ENCODE data around the gene DHX29.

Gene DHX29

DNA sequence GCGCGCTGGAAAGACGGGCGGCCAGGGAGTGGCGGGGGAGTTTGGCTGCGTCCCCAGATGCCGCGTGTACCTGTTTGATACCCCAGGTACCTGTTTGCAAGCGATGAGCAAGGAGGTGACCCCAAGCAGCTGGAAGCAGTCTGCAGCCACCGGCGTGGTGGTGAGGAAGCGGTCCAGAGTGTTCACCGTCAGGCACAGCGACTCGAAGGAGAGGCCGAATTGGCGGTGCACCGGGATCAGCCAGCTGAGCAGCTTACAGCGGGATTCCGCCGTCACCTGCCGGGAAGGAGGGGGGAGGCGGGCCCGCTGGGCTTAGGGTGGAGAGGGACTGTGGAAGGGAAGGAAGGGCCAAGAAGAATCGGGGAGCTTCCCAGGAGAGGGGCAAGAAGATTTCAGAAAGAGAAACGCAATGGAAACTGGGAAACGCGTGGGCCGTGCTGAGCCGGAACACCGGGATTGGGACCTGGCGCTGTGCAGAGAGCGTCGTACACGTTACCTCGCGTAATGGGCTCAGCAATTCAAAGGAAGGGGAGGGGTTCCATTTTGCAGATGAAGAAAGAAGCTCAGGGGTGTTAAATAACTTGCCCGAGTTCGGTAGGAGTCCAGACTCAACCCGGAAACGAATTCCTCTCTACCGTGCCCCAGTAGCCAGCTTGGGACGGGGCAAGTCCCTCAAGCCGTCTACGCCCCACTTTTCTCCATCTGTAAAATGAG is 75.1 kb downstream of the DHX29 start:
- peak in 1 of 2 donors; percentile 14 for DNase-seq

DNA sequence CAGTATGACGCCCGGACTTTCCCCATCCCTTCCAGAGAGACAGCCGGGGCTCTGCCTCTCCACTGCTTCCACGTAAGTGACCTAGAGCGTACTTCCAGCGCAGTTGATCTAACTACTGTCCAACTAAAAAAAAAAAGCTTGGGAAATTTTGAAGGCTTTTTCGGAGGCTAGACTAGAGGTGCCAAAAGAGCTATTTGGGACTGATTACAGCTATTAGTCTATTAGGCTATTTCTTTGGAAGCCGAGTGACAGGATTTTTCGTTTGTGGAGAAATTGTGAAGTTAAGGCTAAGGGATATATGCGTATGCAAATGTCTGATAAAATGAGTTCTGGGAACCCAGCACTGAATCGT is 75.6 kb downstream of the DHX29 start:
- no peak for DNase-seq

DNA sequence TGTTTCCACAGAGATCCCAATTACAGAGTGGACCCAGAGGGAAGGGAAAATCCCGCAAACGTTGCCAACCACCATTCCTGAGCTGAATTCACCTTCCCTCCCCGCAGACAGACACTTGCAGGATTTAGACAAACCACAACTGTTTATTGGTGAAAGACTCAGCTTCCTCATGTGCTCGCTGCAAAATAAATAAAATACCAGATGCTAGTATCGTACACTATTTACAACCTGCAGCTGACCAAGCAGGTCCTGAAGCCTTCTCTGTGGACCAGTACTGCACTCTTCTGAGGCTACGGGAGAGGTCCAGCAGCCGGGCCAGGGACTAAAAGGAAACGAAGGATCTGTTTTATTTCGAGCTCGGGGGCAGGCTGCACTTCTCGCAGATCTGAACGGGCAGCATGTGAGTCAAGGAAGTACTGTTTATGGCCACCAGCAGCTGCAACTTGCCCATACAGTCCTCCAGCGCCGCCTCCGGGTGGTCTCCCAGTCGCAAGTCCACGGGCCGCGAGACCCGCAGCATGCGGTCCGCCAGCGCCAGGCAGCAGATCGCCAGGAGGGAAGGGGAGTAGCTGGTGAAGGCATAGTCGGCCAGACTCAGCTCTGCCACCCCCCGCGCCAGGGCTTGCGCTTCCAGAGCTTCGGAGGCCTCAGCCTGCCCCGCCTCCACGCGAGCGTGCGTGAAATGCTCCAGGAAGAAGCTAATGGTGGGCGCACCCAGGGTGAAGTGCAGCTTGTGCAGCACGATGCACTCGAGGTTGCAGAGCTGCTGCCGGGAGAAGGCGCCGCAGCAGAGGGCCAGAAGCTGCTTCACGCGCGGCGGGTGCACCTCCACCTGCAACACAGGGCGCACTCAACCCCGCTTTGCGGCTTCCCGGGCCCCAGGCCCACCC is 76.2 kb downstream of the DHX29 start:
- peak in 1 of 2 donors; percentile 17 for DNase-seq

DNA sequence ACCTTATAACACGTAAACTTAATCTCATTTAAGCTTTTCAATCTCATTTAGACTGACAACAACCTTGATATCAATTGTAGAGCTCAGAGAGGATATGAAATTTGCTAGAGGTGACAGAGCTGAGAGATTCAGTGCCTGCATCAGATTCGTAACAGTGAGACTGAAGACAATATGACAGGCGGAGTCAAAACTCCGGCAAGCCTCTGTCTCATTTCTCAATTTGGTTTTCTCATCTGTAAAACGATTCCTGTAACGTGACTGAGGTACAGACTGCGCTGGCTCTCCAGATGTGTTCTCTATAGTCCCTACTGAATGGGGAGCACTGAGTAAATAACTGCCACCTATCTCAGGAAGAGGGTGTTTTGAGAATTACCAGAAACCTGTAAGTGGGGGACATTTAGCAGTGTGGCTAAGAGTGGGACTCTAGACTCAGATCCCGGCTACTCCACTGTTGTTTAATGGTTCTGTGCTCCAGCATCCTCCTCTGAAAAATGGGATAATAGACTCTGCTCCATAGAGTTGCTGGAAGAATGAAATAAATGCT is 77.3 kb downstream of the DHX29 start:
- DNase-seq: no peak

DNA sequence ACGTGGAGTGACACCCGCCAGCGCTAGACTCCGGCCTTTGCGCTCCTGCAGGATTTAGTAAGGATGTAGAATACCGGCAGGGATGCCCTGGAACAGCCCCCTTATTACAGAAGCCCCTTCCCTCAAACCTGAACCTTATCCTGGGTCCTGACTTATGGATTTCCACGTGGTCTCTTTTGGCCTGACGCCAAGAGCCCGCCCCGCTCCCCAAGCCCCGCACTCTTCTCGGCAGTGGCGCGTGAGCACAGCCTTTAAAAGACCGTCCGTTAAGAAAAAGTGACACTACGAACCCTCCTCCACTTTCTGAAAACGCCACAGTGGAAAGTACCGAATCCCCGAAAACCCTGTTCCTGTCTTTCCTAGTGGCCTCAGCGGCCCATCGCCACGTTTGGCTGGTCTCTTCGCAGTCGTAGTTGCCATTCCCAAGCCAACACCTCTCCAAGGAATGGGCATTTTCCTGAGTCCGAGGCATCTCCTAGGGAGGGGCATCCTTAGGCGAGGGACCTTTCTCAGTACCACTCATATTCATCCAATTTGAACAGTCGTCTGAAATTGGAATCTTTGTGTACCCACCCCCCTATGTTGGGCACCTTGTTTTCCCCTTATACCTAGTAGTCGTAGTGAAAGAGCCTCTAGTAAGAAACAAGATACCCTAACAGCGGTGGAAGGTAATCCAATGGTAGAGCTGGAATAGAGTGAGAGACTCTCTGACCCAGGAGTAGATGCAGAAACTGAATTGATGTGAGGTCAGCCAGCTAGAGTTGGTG is 79.6 kb downstream of the DHX29 start:
- DNase-seq: no peak

DNA sequence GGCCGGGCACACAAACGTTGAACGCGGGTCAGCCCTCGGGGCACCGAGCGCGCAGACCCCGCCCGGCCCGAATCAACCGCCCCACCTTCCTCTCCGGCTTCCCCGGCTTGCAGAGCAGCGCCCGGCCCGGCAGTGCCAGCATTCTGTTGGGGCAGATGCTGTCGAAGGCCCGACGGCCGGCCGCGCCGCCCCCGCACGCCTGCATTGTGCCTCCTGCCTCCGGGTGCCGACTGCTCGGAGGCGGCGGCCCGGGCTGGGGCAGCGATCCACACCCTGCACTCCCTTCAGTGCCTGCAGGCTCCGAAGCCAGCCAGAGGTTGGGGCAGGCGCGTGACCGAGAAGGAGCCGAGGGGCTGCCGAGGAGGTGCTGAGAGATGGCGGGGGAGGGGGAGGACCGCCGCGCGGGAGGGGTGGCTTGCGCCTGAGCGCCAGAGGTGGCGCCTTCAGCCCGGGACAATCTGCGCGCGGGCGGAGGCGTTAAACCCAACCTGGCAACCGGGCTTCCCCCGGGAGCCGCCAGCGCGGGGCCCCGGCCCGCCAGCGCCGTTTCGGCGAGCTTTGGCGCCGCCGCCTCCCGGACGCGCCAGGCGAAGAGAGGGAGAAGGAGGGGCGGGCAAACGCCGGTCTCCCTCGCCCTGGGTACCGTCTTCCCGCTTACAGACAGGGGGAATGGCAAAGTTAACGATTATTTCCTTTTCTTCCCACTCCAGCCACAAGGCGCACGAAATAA is 80.4 kb downstream of the DHX29 start, which contains the start of gene MCIDAS:
MCIDAS (minus strand) TSS at position 382 of the 730 bp plus-strand sequence; CDS start at position 205, 177 bp downstream.
- peak; percentile 39 to 45 for DNase-seq

DNA sequence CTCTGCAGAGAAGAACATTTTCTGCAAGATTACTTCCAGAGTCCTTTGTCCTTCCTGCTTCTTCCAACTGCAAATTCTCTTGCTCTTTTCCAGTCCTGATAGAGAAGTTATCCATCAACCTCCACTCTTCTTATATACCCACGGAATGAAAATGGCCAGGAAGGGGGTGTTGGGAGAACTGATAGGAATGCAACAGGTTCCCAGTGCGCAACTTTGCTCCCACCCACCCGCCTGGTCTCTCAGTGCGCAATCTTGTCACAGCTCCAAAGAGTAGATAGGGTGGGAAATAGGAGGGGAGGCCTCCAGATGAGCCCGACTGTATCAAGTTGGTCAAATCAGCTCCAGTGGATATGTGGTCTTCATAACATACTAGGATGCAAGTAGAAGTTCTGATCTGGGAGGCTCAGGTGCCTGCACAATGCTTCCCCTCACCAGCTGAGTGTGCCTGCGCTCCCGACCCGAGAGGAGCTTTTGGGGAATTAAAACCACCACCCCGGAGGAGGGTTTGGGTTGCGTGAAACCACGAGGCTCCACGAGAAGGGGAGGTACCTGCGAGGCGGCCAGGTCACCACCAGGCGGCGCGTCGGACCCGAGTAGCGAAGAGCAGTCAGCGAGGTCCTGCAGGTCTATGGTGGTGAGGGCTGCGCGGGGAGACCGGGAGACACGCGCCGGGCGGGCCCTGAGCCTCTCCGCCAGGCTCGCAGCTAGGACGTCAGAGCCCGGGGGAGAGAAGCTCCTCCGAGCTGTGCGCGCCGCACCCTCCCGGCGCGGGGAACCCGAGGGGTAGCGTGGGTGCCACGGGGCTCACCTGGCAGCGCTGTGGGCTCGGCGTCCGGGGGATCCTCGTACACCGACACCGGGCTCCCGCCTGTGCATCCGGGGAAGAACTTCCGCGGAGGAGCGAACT is 81.2 kb downstream of the DHX29 start:
- DNase-seq: peak; percentile 33 to 41

DNA sequence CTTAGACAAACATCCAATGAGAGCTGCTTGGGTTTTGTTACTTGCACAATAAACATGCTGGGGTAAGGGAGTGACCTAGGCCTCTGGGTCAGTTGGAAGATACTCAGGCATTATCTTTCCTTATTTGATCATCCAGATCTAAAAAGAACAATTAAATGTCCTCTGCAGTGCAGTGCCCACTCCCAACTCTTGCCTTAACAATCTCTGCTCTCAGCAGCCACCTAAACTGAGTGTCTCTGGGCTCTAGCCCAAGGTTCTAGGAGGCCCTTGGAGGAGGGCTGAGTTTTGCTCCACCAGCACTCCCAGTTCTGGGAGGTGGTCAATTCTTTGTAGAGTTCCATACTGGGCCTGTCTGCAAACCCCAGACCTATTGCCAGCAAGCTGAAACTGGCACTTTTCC is 82.1 kb downstream of the DHX29 start:
- DNase-seq: no peak

DNA sequence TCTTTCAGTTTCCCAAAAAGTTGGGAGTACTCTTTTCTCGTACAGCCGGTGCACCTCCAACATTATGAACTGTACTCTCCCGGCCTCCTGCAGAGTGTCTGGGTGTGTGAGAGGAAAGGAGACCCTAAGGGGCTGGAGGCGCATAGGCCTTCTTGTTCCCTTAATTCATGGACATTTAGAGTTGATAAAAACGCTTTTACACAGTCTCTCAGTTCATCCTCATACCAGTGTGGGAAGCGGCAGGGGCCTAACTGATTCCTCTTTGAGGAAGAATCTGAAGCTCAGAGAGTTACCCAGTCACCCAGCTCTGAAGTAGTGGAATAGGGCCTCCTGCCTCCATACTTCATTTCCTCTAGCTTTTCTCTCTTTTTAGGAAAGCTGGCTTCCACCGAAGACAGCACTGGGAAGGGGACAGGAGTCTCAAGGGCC is 83.7 kb downstream of the DHX29 start:
- no peak for DNase-seq

DNA sequence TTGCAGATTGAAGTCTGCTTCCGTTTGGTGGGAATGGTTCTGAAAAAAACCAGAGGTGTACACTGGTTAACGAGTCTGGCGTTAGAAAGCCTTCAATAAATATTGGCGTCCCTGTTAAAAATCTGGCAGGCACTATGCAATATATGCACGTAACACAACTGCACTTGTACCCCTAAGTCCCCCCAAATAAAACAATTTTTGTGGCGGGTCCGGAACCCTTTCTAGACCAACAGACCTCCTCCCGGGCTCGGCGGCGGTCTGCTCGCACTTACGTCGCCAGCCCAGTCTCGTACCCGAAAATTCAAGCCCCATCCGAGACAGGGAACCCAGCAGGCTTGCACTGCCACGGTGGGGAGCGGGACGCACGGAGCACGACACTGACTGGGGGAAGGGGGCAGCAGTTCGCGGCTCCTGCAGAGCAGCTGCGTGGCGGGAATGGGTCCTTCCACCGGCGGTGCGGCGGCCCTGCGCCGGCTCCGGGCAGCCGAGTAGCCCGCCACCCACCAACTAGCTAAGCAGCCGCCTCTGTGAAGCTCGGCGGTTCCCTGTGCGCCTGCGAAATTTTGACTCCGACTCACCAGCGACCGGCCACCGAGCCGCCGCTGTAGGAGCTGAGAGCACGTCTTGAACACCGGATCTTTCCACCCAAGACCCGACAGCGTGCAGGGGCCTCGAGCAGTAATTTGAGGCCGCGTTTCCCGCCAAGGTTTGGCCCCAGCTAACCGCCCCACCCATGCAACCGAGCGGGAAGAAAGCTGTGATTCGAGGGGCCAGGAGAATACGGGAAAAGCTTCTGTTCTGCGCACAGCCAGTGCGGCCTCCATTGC is 84.3 kb downstream of the DHX29 start:
- DNase-seq: no peak

DNA sequence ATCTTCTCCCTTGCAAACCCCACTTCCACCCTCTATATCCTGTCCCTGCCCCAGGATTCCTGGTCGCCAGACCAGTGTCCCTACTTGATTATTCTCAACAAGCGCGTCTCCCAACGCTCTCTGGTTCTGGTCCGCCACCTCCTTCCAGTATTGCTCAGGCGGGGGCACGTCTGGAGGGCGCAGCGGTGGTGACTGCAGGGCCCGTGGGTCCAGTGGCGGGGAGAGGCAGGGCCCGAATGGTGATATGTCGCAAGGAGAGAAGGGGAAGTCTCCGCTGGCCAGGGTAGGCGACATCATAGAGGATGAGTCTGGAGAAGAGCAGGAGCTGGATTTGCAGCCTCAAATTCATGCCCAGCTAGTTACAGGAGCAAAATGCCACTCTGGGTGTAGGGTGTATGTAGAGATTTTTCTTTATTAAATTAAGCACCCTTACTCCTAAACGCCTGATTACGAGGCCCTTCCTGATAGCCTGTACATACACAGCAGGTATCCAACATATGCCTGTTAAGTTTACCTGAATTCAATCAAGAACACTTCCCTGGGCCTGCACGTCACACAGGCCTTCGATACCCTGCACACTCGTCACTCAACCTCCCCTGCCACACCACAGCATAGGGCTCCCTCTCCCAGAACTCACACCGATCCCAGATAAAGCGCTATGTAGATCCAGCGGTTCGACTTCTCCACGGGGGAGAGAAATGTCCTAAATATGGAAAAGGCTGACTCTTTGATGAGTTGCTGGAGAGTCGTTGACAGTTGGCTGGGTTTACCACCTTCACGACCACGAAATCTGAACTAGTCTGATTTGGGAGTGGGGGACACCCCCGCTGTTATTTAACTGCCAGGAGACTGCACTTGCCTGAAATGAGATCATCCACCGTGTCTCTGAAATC is 85.2 kb downstream of the DHX29 start:
- no peak for DNase-seq

DNA sequence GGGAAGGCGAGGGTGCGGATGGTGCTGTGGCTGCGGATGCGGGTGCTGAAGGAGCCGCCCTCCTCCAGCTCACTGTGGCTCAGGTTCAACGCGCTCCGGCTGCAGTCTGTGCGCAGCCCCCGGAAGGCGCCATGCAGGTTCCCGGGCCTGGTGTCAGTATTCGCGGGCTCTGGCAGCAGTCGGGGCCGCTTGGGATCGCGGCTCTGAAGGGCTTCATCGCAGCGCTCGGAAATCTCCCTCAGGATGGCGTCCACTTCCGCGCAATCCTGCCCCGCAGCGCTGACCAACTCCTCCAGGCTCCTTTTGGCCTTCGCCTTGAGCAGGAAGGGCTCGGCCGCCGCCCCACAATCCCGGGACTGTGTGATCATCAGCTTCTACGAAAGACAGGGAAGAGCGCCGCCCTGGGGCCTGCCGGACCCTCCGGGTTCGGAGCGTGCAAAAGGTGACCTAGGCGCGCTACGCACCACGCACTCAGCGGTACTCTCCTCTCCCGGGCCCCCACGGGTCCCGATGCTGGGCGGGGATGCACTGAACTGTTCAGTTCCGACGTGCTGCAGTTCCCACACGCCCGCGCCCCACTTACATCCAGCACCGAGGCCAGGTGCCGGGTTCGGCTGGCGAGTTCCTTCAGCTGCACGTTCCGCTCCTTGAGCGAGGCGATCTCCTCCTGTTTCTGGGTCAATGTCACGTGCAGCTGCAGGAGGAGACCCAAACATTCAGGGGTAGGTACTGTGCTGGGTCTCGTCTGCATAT is 86.9 kb downstream of the DHX29 start:
- DNase-seq: no peak

DNA sequence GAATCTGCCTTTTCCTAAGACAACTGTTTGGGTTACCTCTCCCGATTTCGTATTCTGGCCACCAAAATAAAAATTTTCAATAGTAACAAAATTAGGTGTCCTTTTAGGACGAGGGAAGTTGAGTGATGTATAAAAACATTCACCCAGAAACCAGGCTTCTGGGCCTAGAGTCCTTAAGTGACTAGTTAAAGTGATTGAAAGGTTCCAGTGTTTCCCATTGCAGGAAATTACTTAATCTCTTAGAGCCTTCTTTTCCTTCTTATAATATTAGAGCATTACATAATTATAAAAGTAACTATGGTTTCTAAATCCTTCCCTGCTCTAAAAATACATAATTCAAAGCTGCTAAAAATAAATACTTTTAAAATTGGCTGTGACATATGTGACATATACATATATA is 87.7 kb downstream of the DHX29 start:
- DNase-seq: no peak

DNA sequence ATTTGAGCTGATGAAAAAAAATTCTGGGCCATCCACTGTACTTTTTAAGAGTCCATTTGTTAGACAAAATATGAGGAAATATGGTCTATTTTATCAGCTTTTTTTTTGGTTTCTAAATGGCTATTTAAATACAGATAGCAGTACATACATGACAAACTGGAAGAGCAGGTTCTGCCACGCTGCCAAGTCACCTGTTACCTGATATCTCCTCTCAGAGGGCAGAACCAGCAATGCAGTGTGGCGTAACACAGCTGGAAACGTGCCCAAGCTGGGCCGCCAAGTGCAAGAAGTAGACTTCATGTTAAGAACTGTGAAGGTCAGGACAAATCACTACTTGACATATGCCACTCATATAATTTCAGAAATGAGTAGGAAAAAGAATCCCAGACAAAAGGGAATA is 88.5 kb downstream of the DHX29 start:
- DNase-seq: no peak

DNA sequence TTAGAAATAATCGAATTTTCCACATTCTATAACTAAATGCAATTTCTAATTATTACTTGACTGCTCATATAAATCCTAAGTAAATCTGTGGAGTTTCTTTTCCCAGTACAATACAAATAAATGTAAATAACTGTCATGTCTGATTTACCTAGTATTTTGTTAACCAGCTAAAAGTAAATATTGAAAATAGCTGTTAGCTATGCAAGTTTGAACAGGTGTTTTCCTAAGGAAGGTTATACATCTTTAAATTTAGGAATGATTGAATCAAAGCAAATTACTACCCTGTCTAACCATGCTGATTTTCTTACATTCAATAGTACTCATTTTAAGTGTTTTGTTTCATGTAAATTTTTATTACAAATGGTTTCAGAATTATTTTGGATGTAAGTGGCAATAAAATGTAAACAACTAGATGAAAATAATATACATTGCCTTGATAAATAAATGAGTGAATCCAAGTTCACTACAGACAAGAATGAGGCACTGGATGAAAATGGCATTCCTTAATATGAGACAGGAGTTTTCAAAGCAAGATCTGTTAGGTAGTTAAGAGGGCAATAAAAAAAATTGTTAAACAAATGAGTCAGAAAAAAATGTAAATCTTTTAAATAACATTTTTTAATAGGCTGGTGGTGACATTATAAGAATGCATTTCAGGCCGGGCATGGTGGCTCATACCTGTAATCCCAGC is 96.2 kb downstream of the DHX29 start:
- no peak for DNase-seq
